HG03571 (cell line): Measurements from ENCODE around the gene HDAC4.

Experiments used
- ATAC-seq: cut with Tn5 transposase; IDR thresholded peaks from one replicate; pipeline ENCODE4 v1.9.1; 2021; ENCODE audit not compliant: unreplicated experiment

Gene HDAC4

DNA sequence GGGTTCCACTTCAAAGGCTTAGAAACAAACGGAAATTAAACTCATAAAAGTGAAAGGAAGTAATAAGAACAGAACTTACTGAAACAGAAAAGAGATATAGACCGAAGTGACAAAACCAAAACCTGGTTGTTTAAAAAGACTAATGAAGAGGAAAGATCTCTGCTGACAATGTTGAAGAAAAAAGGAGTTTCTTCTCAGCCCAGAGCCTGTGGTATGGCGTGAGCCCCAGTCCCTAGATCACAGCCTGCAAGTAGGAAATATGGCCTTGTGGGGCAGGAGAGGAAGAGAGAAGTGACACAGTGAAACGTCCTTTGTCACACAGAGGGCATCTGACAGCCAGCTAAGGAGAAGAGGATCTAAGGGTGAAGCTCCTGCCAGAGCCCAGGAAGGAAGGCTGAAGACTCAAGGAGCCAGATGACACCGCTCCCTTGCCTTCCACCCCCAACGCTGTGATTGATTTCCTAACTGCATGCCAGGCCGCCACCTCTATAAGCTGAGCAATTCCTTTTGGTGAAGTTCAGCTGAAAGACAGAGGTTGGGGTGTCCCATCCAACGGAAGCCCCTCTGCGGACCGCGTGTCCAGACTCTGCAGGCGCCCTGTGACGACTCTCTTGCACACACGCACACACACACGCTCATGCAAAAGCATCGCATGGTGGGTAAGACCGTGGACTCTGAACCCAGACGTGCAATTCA lies 141.1 kb downstream of the HDAC4 start:
- no peak for ATAC-seq

DNA sequence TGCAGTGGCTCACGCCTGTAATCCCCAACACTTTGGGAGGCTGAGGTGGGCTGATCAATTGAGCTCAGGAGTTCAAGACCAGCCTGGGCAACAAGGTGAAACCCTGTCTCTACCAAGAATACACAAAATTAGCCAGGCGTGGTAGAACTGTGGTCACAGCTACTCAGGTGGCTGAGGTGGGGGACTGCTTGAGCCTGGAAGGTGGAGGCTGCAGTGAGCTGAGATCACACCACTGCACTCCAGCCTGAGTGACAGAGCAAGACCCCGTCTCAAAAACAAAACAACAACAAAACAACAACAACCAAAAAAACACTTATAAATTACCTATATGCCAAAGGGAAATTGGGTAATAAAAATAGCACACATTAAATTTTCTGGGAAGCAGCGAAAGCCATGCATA lies 141.6 kb downstream of the HDAC4 start:
- ATAC-seq = no peak

DNA sequence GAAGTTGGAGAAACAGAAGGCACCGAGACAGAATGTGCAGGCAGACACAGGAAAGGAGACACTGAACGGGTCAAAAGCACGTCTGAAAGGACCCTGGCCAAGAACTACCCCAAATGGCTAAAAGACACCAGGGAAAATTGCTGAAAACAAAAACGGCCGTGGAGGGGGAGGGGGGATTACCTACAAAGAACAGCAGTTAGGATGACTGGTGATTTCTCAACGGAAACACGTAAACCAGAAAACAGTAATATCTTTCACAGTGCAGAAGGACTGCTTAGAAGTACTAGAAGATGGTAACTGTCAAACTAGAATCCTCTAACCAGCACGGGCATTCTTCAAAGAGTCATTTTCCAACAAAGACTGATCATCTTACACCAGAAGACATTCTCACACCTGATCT lies 142.6 kb downstream of the HDAC4 start:
- no peak for ATAC-seq

DNA sequence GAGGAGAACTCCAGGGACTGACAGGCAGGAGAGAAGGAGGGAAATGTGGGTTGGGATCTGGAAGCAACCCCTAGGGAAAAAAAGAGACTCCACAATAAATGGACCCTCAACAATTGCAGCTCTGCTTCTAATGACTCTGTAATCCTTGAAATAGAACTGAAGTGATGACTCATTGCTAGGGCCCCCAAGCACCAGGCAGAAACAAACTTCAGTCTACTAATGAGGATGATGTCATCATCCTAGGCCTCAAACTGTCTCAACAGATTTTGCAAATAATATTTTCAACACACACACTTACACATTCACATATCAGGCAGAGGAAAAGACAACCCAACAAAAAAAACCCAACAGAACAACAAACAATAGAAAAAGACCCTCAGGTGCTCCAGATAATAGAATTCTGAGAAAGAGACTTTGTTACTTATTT lies 143.3 kb downstream of the HDAC4 start:
- ATAC-seq = no peak

DNA sequence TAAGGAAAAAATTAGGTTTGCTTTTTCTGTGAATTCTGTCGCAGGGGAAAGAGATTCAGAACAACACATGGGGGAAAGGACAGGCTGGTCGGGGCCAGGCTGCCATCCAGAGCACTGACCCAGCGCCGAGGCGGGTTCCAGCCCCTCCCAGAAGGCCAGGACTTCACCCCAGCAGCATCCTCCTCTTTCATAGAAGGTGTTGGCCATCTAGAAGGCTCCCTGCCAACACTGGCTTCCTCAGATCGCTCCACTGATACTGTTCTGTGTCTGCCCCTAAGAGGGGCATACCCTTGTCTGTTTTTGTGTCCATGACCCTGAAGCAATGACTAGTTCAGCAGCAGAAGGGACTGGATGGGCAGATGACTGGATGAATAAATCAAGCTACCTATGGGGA lies 144.5 kb downstream of the HDAC4 start:
- ATAC-seq = no peak

DNA sequence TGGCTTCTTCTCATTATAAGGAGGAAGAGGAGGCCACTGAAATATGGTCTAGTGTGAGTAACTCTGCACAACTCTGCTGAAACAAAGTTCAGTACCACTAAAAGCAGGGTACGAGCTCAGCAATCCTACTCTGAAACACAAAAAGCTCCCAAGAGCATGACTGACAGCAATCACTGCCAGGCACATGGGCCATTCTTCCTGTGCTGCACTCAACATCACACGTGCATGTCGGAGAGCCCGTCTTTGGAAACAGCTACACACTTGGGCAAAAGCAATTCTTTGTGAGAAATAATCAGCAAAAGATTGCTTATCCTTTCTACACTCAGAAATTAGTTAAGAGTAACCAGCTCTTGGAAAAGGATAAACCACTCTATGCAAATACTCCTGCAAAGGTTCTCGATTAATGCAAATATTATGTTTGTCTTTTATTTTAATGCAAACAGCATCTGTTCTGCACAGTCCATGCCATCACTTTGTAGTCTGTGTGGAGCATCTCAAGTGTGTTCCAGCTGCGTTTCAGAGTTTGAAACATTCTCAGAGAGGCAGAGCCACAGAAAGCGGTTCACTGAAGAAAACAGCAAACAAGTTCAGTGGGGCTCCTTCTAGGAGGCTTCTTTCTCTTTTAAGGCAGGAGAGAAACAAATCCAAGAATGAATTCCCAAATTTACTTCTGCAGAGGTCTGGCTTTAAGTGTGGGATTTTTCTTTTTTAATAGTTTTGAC lies 145.0 kb downstream of the HDAC4 start:
- ATAC-seq = no peak

DNA sequence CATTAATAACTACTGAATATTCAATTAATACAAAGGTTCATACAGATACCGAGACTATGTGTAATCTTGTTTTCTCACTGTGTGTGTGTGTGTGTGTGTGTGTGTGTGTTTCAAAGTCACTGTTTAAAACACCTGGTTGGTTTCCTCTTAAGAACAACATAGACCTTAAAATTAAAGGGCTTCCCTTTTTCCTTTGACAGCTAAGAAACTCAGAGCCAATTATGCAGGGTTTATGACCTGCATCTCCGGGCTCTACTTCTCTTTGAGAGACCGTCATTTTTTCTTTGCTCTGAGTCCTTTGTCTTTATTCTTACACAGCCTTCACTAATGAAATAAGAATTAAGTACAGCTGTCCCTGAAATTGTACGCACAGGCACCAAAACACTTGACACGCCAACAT lies 145.6 kb downstream of the HDAC4 start:
- ATAC-seq = no peak

DNA sequence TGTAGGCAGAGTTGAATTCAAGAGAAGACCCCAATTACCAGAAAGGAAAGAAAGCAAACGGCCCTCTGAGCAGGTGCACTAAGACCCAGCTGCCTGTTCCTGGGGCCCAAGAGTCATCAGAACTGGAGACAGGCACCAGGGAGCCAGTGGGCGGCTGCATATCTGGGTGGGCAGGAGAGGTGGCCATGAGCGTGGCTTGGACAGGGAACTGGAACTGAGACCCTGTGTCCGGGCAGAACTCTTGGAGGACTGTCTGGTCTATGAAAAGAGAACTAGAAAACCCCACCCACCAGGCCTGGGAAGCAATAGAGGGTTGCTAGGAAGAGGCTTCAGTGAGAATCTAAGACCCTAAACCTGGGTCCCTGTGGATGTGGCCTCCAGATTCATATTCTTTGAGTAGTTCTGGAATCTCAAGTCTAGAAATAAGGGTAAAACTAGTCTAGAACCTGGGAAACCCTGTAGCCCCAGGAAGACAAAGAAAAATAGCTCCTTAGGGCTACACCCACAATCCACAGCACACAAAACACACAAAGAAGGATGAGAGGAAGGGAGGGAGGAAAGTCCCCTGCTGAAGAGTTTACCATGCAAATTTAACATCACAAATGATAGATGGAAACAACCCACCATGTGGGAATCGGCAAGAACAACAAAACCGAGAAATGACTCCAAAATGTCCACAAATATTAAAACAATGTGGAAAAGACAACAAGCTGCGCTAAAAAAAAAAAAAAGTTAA lies 147.0 kb downstream of the HDAC4 start:
- ATAC-seq = no peak

DNA sequence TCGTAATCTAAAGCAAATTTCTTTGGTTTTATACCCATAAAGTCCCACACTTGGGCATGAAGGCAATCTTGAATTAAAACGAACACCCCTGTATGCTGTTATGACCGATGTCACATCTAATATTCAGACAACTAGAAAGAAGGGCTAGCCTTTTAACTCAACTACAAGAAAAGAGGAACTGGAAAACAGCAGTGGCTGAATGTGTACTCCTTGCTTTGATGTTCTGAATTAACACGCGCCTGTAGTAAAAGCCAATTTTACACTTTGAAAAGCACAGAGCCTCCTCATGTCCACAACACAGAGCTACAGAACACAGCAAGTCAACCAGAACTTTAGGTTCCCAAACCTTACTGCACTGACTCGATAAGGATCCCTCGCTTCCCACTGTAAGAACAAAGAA lies 147.6 kb downstream of the HDAC4 start:
- no peak for ATAC-seq

DNA sequence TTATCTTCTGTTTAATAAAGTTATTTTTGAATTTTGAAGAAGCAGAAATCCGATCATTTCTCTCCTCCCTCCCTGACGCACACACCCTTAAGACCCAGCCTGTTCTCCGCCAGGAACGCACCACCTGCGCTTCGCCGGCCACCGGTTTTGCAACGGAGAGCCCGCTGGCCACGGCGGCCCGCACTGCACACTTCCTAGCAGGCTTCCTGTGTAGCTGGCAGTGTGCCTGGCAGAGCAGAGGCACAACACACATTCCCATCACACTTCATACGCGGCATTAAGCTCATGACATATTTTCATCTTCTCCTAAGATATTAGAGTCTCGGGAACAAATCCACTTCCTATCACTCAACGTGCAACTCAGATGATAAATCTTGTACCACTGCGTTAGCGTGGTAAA lies 148.0 kb downstream of the HDAC4 start:
- no peak for ATAC-seq

DNA sequence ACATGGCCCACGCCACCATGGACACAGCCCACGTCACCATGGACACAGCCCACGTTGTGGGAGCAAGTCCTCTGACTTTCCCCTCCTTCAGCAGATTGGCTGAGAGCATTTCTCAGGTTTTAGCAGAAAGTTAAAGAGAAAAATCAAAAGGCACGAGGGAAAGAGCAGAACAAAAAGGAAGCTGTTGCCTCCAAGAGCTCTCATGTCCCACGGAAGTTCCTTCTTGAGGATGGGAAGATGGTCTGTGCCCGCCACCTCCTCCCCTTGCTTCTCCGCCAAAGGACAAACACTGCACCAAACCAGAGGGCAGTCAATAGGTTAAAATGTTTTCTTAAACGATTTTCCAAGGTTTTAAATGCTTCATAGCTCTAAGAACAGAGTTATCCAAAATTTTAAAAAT lies 148.4 kb downstream of the HDAC4 start:
- ATAC-seq = no peak

DNA sequence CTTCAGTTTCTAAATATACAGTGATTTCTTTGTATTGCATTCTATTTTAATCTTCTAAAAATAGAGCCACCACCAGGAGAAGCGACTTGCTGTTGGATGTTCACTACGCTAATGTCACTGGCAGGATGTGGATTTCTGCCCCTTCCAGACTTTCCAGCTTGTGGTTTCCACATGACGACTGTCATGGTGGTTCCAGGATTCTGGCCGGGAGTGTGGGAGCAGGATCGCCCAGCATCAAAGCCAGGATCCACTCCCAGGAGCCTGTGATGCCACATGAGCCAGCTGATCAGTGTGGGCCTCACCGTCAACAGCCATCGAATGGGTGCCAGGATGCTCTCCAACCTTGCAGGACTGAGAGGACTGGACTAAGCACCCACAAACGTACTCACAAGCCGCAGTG lies 148.8 kb downstream of the HDAC4 start:
- no peak for ATAC-seq

DNA sequence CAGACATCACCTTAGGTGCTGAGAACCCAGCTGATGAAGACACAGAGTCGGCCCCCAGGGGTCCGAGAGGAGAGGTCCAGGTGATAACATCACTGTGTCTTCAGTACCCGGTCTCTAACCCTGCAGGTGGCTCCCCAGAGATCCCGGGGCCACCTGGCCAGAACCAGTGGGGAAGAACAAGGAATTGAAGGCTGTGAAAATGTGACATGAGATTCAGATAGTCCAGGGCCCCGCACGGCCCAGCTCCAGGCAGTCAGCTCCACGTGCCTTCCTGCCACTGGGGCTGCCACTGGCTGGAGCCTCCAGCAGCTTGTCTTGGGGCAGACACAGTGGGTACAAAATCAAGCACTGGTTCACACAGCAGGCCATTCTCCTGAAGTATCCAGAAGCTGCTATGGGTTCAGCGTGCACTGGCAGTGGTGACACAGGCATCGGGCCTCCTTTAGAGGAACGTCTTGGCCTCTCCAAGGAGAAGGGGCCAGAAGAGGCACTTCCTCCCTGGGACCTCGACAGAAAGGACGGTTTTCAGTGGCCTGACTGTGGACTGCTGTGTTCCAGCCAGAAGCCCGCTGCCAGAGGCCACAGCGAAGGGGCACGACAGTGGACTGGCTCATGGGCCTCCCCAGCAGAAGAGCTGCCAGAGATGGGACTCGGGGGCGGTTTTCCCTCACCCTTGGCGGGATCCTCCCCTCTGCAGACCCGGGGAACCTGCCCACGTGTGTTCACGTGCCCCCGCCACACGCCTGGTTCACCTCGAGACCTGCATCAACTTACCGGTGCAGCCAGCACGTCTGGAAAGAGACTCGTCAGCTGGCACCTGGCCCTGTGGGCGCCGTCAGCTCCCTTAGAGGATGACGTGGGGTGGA lies 150.4 kb downstream of the HDAC4 start:
- ATAC-seq = no peak

DNA sequence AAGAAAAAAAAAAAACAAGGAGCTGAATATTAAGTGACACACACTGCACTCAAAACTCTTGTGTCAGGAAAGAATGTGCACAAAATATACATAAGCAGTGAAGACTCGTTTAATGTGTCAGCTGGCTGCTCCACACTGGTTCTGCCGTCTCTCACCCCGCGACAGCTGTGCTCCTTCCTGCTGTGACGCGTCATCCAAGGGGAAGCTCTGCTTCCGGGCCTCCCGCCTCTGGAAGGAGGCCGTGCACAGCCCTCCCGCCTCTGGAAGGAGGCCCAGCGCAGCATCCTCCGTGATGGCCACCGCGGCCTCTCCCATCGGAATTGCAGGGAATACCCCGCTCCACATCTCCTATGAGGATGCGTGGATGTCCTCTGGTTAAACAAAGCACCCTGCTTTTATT lies 151.0 kb downstream of the HDAC4 start:
- no peak for ATAC-seq

DNA sequence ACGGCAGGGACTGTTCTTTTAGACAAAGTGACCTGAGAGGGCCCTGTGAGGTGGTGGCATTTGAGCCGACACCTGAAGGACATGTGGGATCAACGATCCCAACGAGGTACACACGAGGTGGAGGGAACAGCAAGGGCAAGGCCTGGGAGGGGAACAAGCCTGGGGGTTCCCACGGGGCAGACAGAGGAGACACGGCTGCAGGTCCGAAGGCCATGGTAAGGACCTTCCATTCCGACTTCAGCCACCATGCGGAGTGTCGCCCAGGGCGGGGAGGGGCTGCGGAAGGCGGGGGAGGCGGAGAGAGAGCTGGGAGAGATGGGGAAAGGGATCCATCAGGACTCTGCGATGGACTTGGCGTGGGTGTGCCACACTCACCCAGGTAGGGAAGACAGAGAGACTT lies 151.8 kb downstream of the HDAC4 start:
- no peak for ATAC-seq

DNA sequence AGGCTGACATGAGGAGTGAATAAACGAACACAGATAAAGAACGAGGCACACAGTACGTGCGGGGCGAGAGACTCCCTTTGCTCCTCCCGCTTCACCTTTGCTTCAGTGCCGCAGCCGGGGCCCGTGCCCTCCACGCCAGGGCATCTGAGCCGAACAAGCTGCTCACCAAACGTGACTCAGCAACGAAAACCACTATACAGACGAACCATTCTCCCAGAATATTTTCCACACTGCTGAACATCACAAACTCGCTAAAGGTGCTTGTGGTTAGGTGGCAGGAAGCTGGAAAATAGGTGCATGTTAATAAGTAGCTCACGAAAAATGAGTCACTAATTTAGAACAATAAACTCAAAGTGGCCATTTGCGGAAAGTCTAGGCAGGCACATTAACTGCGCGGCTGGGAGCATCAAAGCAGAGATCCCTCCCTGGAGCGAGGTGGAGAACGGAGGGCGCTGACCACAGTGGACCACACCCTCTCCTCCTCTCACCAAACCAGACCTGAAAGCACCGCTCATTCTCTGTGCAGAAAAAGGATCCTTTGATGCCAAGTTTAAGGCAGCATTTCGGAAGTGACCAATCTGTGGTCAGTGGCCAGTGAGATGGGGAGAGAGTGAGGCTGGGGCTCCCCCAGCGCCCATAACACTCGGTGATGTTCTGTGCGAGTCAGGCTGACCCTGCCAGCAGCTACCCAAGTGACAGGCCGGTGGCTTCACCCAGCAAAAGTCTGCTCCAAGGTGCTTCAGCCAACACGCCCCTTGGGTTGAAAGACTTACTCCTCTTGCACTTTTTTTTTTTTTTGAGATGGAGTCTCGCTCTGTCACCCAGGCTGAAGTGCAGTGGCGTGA lies 153.2 kb downstream of the HDAC4 start:
- no peak for ATAC-seq

DNA sequence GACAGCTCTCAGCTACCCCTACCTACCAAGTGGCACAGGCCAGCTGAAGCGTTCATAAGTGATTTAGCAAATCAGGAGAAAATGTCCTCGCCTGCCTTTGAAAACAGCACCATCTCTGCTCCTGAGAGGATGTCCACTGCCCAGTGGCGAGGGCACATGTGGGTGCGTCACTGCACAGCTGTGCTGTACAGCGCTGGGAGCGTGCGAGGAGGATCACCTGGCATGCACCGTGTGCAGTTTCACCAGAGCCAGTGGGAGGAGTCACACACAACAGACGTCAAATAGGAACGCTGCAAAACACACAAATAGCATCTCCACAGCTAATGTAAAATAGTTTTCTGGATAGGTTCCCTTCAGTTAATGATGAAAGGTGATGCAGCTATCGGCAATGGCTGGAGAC lies 154.1 kb downstream of the HDAC4 start:
- no peak for ATAC-seq

DNA sequence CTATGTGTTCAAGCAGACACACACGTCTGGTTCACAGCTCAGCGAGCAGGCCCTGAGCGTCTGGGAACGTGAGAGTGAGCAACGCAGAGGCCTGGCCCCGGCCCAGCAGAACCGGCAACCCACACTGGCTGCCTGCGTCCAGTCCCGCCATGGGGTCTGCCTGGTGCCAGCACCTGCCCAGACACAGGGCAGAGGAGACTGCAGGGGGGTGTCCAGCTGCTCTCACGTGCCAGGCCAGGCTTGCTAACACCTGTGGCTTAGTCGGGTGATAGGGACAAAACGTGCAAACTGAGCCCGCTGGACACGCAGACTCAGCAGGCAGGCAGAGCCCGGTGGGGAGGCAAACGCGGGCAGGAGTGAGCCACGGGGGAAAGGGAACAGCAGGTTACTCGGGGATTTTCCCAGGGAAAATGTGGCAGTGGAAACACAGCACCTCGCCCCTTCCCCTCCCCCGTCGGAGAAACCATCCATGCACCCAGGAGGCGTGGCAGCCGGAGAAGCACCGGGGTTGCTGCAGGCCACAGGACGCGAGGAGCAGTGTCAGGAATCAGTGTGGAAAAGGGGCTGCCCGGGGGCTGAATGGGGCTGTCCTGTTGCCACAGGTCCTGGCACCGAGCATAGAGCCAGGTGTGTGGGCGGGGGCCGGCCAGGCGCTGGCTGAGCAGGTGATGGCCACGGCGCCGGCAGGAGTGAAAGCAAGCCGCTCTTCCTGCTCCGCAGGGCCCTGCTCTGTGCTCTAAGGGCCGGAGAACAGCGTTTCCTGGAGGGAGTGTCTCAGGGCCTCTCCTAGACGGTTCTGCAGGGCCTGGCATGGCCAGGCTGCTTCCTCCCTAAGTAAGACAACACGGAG lies 154.7 kb downstream of the HDAC4 start:
- no peak for ATAC-seq

DNA sequence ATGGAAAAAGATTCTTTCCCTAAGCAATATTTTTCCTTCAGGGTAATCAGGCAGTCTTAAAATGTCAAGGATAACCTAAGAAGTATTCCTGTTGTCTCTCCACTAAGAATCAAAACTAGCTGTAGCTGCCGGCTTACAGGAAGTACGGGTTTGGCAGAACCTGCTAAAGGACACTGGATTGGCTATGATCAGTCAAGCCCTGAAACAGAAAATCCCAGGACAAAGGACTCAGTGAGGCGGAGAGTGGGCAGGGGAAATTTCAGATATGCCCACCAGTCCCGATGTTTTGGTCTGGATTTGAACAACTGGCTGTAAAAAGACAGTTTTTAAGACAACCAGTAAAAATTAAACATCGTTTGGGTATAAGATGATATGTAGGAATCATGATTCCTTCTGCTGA lies 155.7 kb downstream of the HDAC4 start:
- ATAC-seq = no peak
